H1 (cell line): Measurements from ENCODE around the gene TXLNA. TPM values are rescaled to one million over a fixed set of nuclear protein-coding genes. Genes with fewer than 3 reads are reported as not detected.

ENCODE experiments used
- ATF2 ChIP-seq: IDR thresholded peaks from 2 replicates; pipeline ENCODE4 v1.6.1; 2012; ENCODE audit warnings: low read length, inconsistent platforms
- BACH1 ChIP-seq: IDR thresholded peaks from 2 replicates; pipeline ENCODE4 v1.6.1; 2012; ENCODE audit warnings: low read length, improper control_type of control experiment
- CEBPB ChIP-seq: IDR thresholded peaks from 2 replicates; pipeline ENCODE4 v1.6.1; 2012; ENCODE audit warnings: low read depth, low read length
- CTBP2 ChIP-seq: IDR thresholded peaks from 2 replicates; pipeline ENCODE4 v1.7.0; 2011; ENCODE audit warnings: borderline replicate concordance, mild to moderate bottlenecking, moderate library complexity, mixed read lengths, low read length; ENCODE audit not compliant: insufficient read depth, insufficient read length
- EGR1 ChIP-seq: IDR thresholded peaks from 2 replicates; pipeline ENCODE4 v1.6.1; 2011; ENCODE audit warnings: low read depth, low read length, borderline replicate concordance
- EZH2 ChIP-seq: fragments of 200-600 bp; sonication (generic); IDR thresholded peaks from 2 replicates; pipeline ENCODE4 v1.7.1; 2012; ENCODE audit warnings: low read depth, mild to moderate bottlenecking, moderate library complexity, low read length, inconsistent platforms; ENCODE audit not compliant: severe bottlenecking
- KDM1A ChIP-seq: fragments of 200-600, 300-600 bp; sonication (generic); IDR thresholded peaks from 2 replicates; pipeline ENCODE4 v1.7.1; 2016; ENCODE audit warnings: mild to moderate bottlenecking, low read length, borderline replicate concordance
- MAX ChIP-seq: IDR thresholded peaks from 2 replicates; pipeline ENCODE4 v1.6.1; 2012; ENCODE audit warnings: inconsistent platforms
- POLR2AphosphoS5 ChIP-seq: IDR thresholded peaks from 2 replicates; pipeline ENCODE4 v1.6.1; 2011; ENCODE audit warnings: low read depth, low read length
- RAD21 ChIP-seq, 2 experiments: IDR thresholded peaks in 1 of 2; conservative IDR thresholded peaks in 1 of 2; 2 replicates each; pipeline ENCODE4 v1.6.1; 2011; ENCODE audit warnings: low read depth in 2 of 2, low read length in 2 of 2, improper control_type of control experiment in 1 of 2, inconsistent platforms in 1 of 2, mild to moderate bottlenecking in 1 of 2, moderate library complexity in 1 of 2
- RBBP5 ChIP-seq: IDR thresholded peaks from 2 replicates; pipeline ENCODE4 v1.7.1; 2012; ENCODE audit warnings: low read depth, mild to moderate bottlenecking, inconsistent platforms, low read length, moderate library complexity, borderline replicate concordance
- RNF2 ChIP-seq: fragments of 200-900, 300-1000 bp; sonication (generic); IDR thresholded peaks from 2 replicates; pipeline ENCODE4 v1.7.1; 2016; ENCODE audit warnings: borderline replicate concordance, low read depth, mild to moderate bottlenecking, antibody characterized with exemption, low read length; ENCODE audit not compliant: poor library complexity, severe bottlenecking; ENCODE audit errors: missing control alignments
- RXRA ChIP-seq: IDR thresholded peaks from 2 replicates; pipeline ENCODE4 v1.6.1; 2011; ENCODE audit warnings: low read depth, mild to moderate bottlenecking, low read length, moderate library complexity; ENCODE audit not compliant: insufficient read depth
- SIN3A ChIP-seq, 2 experiments: IDR thresholded peaks in 1 of 2; conservative IDR thresholded peaks in 1 of 2; 2 replicates each; pipeline ENCODE4 v1.6.1; 2011 to 2012; ENCODE audit warnings: low read length in 2 of 2, improper control_type of control experiment in 1 of 2, low read depth in 1 of 2, mild to moderate bottlenecking in 1 of 2
- SP2 ChIP-seq: IDR thresholded peaks from 2 replicates; pipeline ENCODE4 v1.6.1; 2012; ENCODE audit warnings: mild to moderate bottlenecking, low read length, inconsistent platforms
- TAF7 ChIP-seq: optimal IDR thresholded peaks from 2 replicates; pipeline ENCODE3; 2011; ENCODE audit warnings: low read depth, mild to moderate bottlenecking, inconsistent platforms, low read length, moderate library complexity, borderline replicate concordance
- TBP ChIP-seq: IDR thresholded peaks from 2 replicates; pipeline ENCODE4 v1.6.1; 2011; ENCODE audit warnings: low read depth, low read length, improper control_type of control experiment
- TEAD4 ChIP-seq: IDR thresholded peaks from 2 replicates; pipeline ENCODE4 v1.6.1; 2012; ENCODE audit warnings: low read depth, low read length, inconsistent platforms, mixed read lengths
- USF2 ChIP-seq: IDR thresholded peaks from 2 replicates; pipeline ENCODE4 v1.6.1; 2011; ENCODE audit warnings: low read length, improper control_type of control experiment
- YY1 ChIP-seq: IDR thresholded peaks from 2 replicates; pipeline ENCODE4 v1.6.1; 2011; ENCODE audit warnings: low read depth, mild to moderate bottlenecking, low read length
- polyA plus RNA-seq, 7 experiments: library from polyadenylated mRNA; depleted of rRNA in 3 of 7; stranded (reverse) in 5 of 7; unstranded in 2 of 7; fragments of >200 nt in 5 of 7; fragments of 200-250 nt in 2 of 7; gene quantifications; 1 replicate in 5 of 7; 2 replicates in 1 of 7; 4 replicates in 1 of 7; pipeline versions ENCODE4 v1.2.1 to v1.2.3, GENCODE V29; 2011 to 2013; ENCODE audit warnings: missing spikeins in 2 of 7, mixed read lengths in 2 of 7
- total RNA-seq: library from RNA; stranded (reverse); fragmentation: NEBNext Ultra II Directional; extraction: Animal tissue kit (Norgen Biotek cat#: 25700); gene quantifications from 2 replicates; pipeline ENCODE4 v1.2.1, GENCODE V29; 2021

TXLNA gene
- total and polyA plus RNA-seq, 2 of the 8 experiments (the other 6 are each of a cell fraction or from before 2014, with no cell fraction given): 31.3 to 46.9 TPM

GRCh38 chr1:32179443-32180185, at the start of gene TXLNA (continued):
- peak; percentile 78 for TF ChIP-seq RBBP5
- TF ChIP-seq CEBPB: no peak
- peak; percentile 90; the same call in 1 of the 2 replicates for TF ChIP-seq MAX
- peak in 1 of 2 experiments; percentile 47; a peak in 1 of 4 replicates for TF ChIP-seq SIN3A (conservative IDR thresholded peaks at IDR 0.05 in 1 of 2, IDR thresholded peaks at IDR 0.05 in 1 of 2; ENCODE audit: low read depth in 1 of 2, low read length in 2 of 2)
- TF ChIP-seq RXRA: no peak
- peak; percentile 78 for TF ChIP-seq TAF7
- peak; percentile 93 for TF ChIP-seq BACH1
- TF ChIP-seq EZH2: no peak
- TF ChIP-seq RAD21 (IDR thresholded peaks at IDR 0.05 in 1 of 2, conservative IDR thresholded peaks at IDR 0.05 in 1 of 2; ENCODE audit: low read depth in 2 of 2, low read length in 2 of 2): no peak
- peak; percentile 84 for TF ChIP-seq TBP
- no peak for TF ChIP-seq CTBP2
- TF ChIP-seq TEAD4: no peak
- TF ChIP-seq SP2: no peak
- no peak for TF ChIP-seq USF2
- TF ChIP-seq POLR2AphosphoS5: peak; percentile 82
- no peak for TF ChIP-seq RNF2
- peak; percentile 51; the same call in 1 of the 2 replicates for TF ChIP-seq EGR1
- TF ChIP-seq YY1: peak; percentile 6; the same call in 1 of the 2 replicates
- TF ChIP-seq KDM1A: peak; percentile 71; the same call in 1 of the 2 replicates
- TF ChIP-seq ATF2: no peak
